K562 (cell line): ENCODE measurements around the gene GALK2. TPM values are rescaled to one million over a fixed set of nuclear protein-coding genes. Genes with fewer than 3 reads are reported as not detected.

Source experiments
- CBX1 ChIP-seq: sonication (generic); IDR thresholded peaks from 2 replicates; pipeline ENCODE4 v1.6.1; 2016; ENCODE audit warnings: antibody characterized with exemption, low read depth, mild to moderate bottlenecking
- CBX3 ChIP-seq, 2 experiments: IDR thresholded peaks; 1 replicate in 1 of 2; 2 replicates in 1 of 2; pipeline ENCODE4 v1.6.1; 2012; ENCODE audit warnings: inconsistent platforms in 2 of 2, low read length in 2 of 2, borderline replicate concordance in 1 of 2, control low read depth in 1 of 2
- E2F3 ChIP-seq: fragments of 250-450 bp; sonication (Bioruptor Pico); IDR thresholded peaks from 2 replicates; pipeline ENCODE4 v1.4.0; 2020; ENCODE audit warnings: mild to moderate bottlenecking
- ELF2 ChIP-seq: fragments of 250-450 bp; sonication (Bioruptor Pico); IDR thresholded peaks from 2 replicates; pipeline ENCODE4 v1.5.0; 2021; ENCODE audit warnings: mild to moderate bottlenecking
- FOXA1 ChIP-seq: fragments of 450-650 bp; IDR thresholded peaks from 2 replicates; pipeline ENCODE4 v1.6.1; 2016; ENCODE audit warnings: mild to moderate bottlenecking, borderline replicate concordance
- FOXJ2 ChIP-seq: fragments of 200-800 bp; sonication (Bioruptor generic); IDR thresholded peaks from 2 replicates; pipeline ENCODE4 v1.6.1; 2016; ENCODE audit warnings: missing genetic modification characterization, missing compliant biosample characterization
- KAT2B ChIP-seq: IDR thresholded peaks from one replicate; pipeline ENCODE4 v1.6.1; 2012; ENCODE audit warnings: low read depth, mild to moderate bottlenecking, control low read depth, inconsistent platforms, low read length, moderate library complexity
- MEF2A ChIP-seq: IDR thresholded peaks from 2 replicates; pipeline ENCODE4 v1.6.1; 2011; ENCODE audit warnings: low read depth, mild to moderate bottlenecking, low read length, moderate library complexity; ENCODE audit not compliant: control insufficient read depth
- MITF ChIP-seq: IDR thresholded peaks from 2 replicates; pipeline ENCODE4 v1.6.1; 2014; ENCODE audit warnings: antibody characterized with exemption
- NFE2L1 ChIP-seq: fragments of 450-650 bp; IDR thresholded peaks from 2 replicates; pipeline ENCODE4 v1.6.1; 2016; ENCODE audit warnings: missing genetic modification characterization, low read depth, mild to moderate bottlenecking, missing compliant biosample characterization, moderate library complexity, borderline replicate concordance
- PCBP2 ChIP-seq: fragments of 200-400 bp; formaldehyde crosslinking; IDR thresholded peaks from 2 replicates; pipeline ENCODE4 v1.6.1; 2018; ENCODE audit warnings: low read length, low read depth, mild to moderate bottlenecking, moderate library complexity; ENCODE audit not compliant: poor library complexity, severe bottlenecking
- POLR2G ChIP-seq: fragments of 200-400 bp; formaldehyde crosslinking; IDR thresholded peaks from 2 replicates; pipeline ENCODE4 v1.6.1; 2017; ENCODE audit warnings: low read depth, mild to moderate bottlenecking, antibody characterized with exemption, low read length, moderate library complexity
- RB1 ChIP-seq: fragments of 450-650 bp; IDR thresholded peaks from 2 replicates; pipeline ENCODE4 v1.6.1; 2017; ENCODE audit warnings: low read depth, mild to moderate bottlenecking
- RCOR1 ChIP-seq, 2 experiments: IDR thresholded peaks; 2 replicates each; pipeline ENCODE4 v1.6.1; 2012; ENCODE audit warnings: low read depth in 2 of 2, low read length in 2 of 2, borderline replicate concordance in 1 of 2, improper control_type of control experiment in 1 of 2
- SMAD3 ChIP-seq: fragments of 450-650 bp; formaldehyde crosslinking; conservative IDR thresholded peaks from 2 replicates; pipeline ENCODE4 v1.4.0; 2020; ENCODE audit warnings: mild to moderate bottlenecking
- SPI1 ChIP-seq: IDR thresholded peaks from 2 replicates; pipeline ENCODE4 v1.6.1; 2011; ENCODE audit warnings: low read depth, low read length, control low read depth, borderline replicate concordance
- TCF3 ChIP-seq: sonication (generic); formaldehyde crosslinking; IDR thresholded peaks from 2 replicates; pipeline ENCODE4 v1.4.0; 2020; ENCODE audit warnings: mild to moderate bottlenecking, missing genetic modification reagents
- ZBED1 ChIP-seq: IDR thresholded peaks from 2 replicates; pipeline ENCODE4 v1.6.1; 2014
- ZFP1 ChIP-seq: fragments of 450-650 bp; formaldehyde crosslinking; IDR thresholded peaks from 2 replicates; pipeline ENCODE4 v1.4.0; 2020; ENCODE audit warnings: mild to moderate bottlenecking, mixed read lengths
- ZNF197 ChIP-seq: fragments of 200-800 bp; sonication (Bioruptor generic); IDR thresholded peaks from 2 replicates; pipeline ENCODE4 v1.6.1; 2016; ENCODE audit warnings: low read depth, missing genetic modification characterization, missing compliant biosample characterization
- ZNF282 ChIP-seq: sonication (generic); formaldehyde crosslinking; IDR thresholded peaks from 2 replicates; pipeline ENCODE4 v1.8.1; 2023; ENCODE audit warnings: missing genetic modification reagents
- polyA plus RNA-seq, 8 experiments: library from polyadenylated mRNA; depleted of rRNA in 4 of 8; stranded (reverse) in 5 of 8; unstranded in 3 of 8; fragments of >200 nt; fragmentation: Nextera tagmentation in 2 of 8; fragmentation: Illumina TruSeq in 1 of 8; extraction: Ambion mirVana in 2 of 8; extraction: Trizol in 1 of 8; gene quantifications; 2 replicates each; pipeline versions ENCODE4 v1.2.1 to v1.2.3, GENCODE V29; 2011 to 2014; ENCODE audit warnings: inconsistent platforms in 1 of 8, missing spikeins in 1 of 8
- total RNA-seq, 7 experiments: library from RNA; depleted of rRNA in 6 of 7; stranded (reverse); fragments of >200 nt in 6 of 7; fragmentation: Illumina TruSeq in 2 of 7; extraction: Trizol in 2 of 7; gene quantifications; 2 replicates each; pipeline versions ENCODE4 v1.2.1 to v1.2.3, GENCODE V29; 2011 to 2021; ENCODE audit warnings: low replicate concordance in 1 of 7
- TF ChIP-seq, protein P1 (sequence below), 3 experiments: IDR thresholded peaks in 2 of 3; conservative IDR thresholded peaks in 1 of 3; 2 replicates each; pipeline ENCODE4 v1.5.1; 2011 to 2012; ENCODE audit warnings: low read length in 3 of 3, mild to moderate bottlenecking in 3 of 3, control low read depth in 2 of 3, improper control_type of control experiment in 1 of 3, inconsistent platforms in 1 of 3, low read depth in 1 of 3, mixed read lengths in 1 of 3, moderate library complexity in 1 of 3; ENCODE audit not compliant: insufficient read depth in 2 of 3

GALK2 gene
- total and polyA plus RNA-seq, 9 of the 15 experiments (the other 6 are each of a cell fraction or from before 2014, with no cell fraction given): 32.8 to 82.0 (median 54.4) TPM

GRCh38 chr15:49169880-49170597, at the start of gene GALK2 (continued):
- TF ChIP-seq, protein P1, sequence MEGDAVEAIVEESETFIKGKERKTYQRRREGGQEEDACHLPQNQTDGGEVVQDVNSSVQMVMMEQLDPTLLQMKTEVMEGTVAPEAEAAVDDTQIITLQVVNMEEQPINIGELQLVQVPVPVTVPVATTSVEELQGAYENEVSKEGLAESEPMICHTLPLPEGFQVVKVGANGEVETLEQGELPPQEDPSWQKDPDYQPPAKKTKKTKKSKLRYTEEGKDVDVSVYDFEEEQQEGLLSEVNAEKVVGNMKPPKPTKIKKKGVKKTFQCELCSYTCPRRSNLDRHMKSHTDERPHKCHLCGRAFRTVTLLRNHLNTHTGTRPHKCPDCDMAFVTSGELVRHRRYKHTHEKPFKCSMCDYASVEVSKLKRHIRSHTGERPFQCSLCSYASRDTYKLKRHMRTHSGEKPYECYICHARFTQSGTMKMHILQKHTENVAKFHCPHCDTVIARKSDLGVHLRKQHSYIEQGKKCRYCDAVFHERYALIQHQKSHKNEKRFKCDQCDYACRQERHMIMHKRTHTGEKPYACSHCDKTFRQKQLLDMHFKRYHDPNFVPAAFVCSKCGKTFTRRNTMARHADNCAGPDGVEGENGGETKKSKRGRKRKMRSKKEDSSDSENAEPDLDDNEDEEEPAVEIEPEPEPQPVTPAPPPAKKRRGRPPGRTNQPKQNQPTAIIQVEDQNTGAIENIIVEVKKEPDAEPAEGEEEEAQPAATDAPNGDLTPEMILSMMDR (IDR thresholded peaks at IDR 0.05 in 2 of 3, conservative IDR thresholded peaks at IDR 0.05 in 1 of 3; ENCODE audit: insufficient read depth in 2 of 3, low read depth in 1 of 3, low read length in 3 of 3): no peak
- TF ChIP-seq RCOR1 (IDR thresholded peaks at IDR 0.05; ENCODE audit: borderline replicate concordance in 1 of 2, low read depth in 2 of 2, low read length in 2 of 2): peak in 1 of 2 experiments; percentile 85; a peak in 2 of 4 replicates
- peak in 1 of 2 experiments; percentile 99; a peak in 2 of 3 replicates for TF ChIP-seq CBX3 (IDR thresholded peaks at IDR 0.05; ENCODE audit: borderline replicate concordance in 1 of 2, low read length in 2 of 2)
- no peak for TF ChIP-seq ZNF282
- TF ChIP-seq KAT2B: no peak
- TF ChIP-seq FOXJ2: peak; percentile 79; the same call in 1 of the 2 replicates
- TF ChIP-seq MITF: peak; percentile 90
- no peak; the same call in 1 of the 2 replicates for TF ChIP-seq ZFP1 (CRISPR knock-in tag)
- TF ChIP-seq ELF2 (CRISPR knock-in tag): peak; percentile 80
- peak; percentile 45; the same call in 1 of the 2 replicates for TF ChIP-seq E2F3 (CRISPR knock-in tag)
- peak; percentile 82 for TF ChIP-seq POLR2G
- TF ChIP-seq RB1: peak; percentile 75
- TF ChIP-seq TCF3 (CRISPR knock-in tag): no peak
- TF ChIP-seq PCBP2: no peak
- TF ChIP-seq SMAD3: no peak
- 0 out of 2 replicates have a peak, but pooled peaks have one; percentile 75 for TF ChIP-seq ZBED1
- TF ChIP-seq NFE2L1: no peak
- 0 out of 2 replicates have a peak, but pooled peaks have one; percentile 55 for TF ChIP-seq CBX1
- TF ChIP-seq FOXA1: no peak
- no peak for TF ChIP-seq SPI1
- TF ChIP-seq ZNF197: no peak
- no peak for TF ChIP-seq MEF2A
